SH-SY5Y (cell line): ENCODE results near the gene RABGAP1L.

Experiments
- GATA2 ChIP-seq: IDR thresholded peaks from 2 replicates; pipeline ENCODE4 v1.6.1; 2011; ENCODE audit warnings: mild to moderate bottlenecking, low read depth, low read length
- GATA3 ChIP-seq: IDR thresholded peaks from 2 replicates; pipeline ENCODE4 v1.6.1; 2011; ENCODE audit warnings: low read depth, mild to moderate bottlenecking, low read length, moderate library complexity

The RABGAP1L gene

GRCh38 chr1:175040324-175040879, 881.1 kb downstream of the RABGAP1L start:
- TF ChIP-seq GATA3, result no peak
- no peak for TF ChIP-seq GATA2

- TF ChIP-seq GATA2 (no peak), GATA3 (no peak)
These were observed 883.3 kb downstream of the RABGAP1L start for GRCh38 chr1:175042650-175043049.

GRCh38 chr1:175043824-175044223, 884.5 kb downstream of the RABGAP1L start:
- TF ChIP-seq GATA3 (no peak), GATA2 (no peak)
